HCT116 (cell line): ENCODE results near the gene STARD5. TPM values are rescaled to one million over a fixed set of nuclear protein-coding genes. Genes with fewer than 3 reads are reported as not detected.

ENCODE experiments used
- ATAC-seq: fragments of 200-7000 bp; cut with Tn5 transposase; 2 replicates; pipeline ENCODE4 v1.9.1; 2020; ENCODE audit warnings: mild to moderate bottlenecking, moderate library complexity
- BruUV-seq: library from RNA; stranded (reverse); fragments of 400-500 nt; replicated peaks from 2 replicates; lab custom pipeline; 2021; lab: Mats Ljungman, UMichigan
- CTCF ChIA-PET: fragments of 300-600 bp; sonication (Branson Sonifier 250); formaldehyde crosslinking; loops from one replicate; lab custom pipeline; 2021; ENCODE audit warnings: antibody characterized with exemption; lab: Charles Lee
- POLR2A ChIA-PET: fragments of 300-600, 350-600 bp; sonication (Branson Sonifier 250); formaldehyde crosslinking; loops from one replicate; lab custom pipeline; 2021; ENCODE audit warnings: antibody characterized with exemption; lab: Charles Lee
- RAD21 ChIA-PET, 2 experiments: fragments of 300-600 bp; sonication (Branson Sonifier 250); formaldehyde crosslinking; loops; one replicate each; lab custom pipeline; 2023; ENCODE audit warnings: low total read pairs in 2 of 2; ENCODE audit not compliant: uncharacterized antibody in 2 of 2, unreplicated experiment in 2 of 2, low non-redundant PET in 1 of 2; lab: Charles Lee
- DNase-seq: peaks from one replicate; pipeline ENCODE4 v3.0.0-alpha.2; 2010; ENCODE audit warnings: low read depth, low spot score
- H2AFZ ChIP-seq: fragments of 200-600 bp; shearing (Covaris generic), sonication (generic); 2 replicates; pipeline ENCODE4 v1.6.1; 2017; ENCODE audit warnings: low read depth, mixed run types, mixed read lengths, antibody characterized with exemption, low read length; ENCODE audit not compliant: poor library complexity, severe bottlenecking
- H3K27ac ChIP-seq: 2 replicates; pipeline ENCODE4 v1.5.1; 2012; ENCODE audit warnings: low read depth, low read length
- H3K27me3 ChIP-seq: fragments of 200-600 bp; sonication (generic); 2 replicates; pipeline ENCODE4 v1.6.1; 2016; ENCODE audit warnings: mixed run types, low read length, mixed read lengths; ENCODE audit not compliant: insufficient read depth
- H3K36me3 ChIP-seq, 2 experiments: fragments of 200-500 bp in 1 of 2; fragments of 200-600 bp in 1 of 2; sonication (Bioruptor generic) in 1 of 2; sonication (generic) in 1 of 2; 2 replicates each; pipeline versions ENCODE4 v1.5.1 to v1.6.1; 2014 to 2016; ENCODE audit warnings: low read length in 2 of 2, inconsistent platforms in 1 of 2, mixed read lengths in 1 of 2, mixed run types in 1 of 2; ENCODE audit not compliant: insufficient read depth in 2 of 2, control insufficient read depth in 1 of 2
- H3K4me1 ChIP-seq, 2 experiments: fragments of 200-600 bp in 1 of 2; sonication (generic) in 1 of 2; 2 replicates each; pipeline versions ENCODE4 v1.5.1 to v1.6.1; 2012 to 2017; ENCODE audit warnings: low read length in 2 of 2, inconsistent platforms in 1 of 2, mild to moderate bottlenecking in 1 of 2, mixed read lengths in 1 of 2, mixed run types in 1 of 2, moderate library complexity in 1 of 2; ENCODE audit not compliant: insufficient read depth in 2 of 2, control insufficient read depth in 1 of 2
- H3K4me2 ChIP-seq: fragments of 200-600 bp; sonication (generic); 2 replicates; pipeline ENCODE4 v1.6.1; 2017; ENCODE audit warnings: mixed run types, low read length, mixed read lengths
- H3K4me3 ChIP-seq, 2 experiments: fragments of 200-600 bp in 1 of 2; sonication (generic) in 1 of 2; replicated peaks in 1 of 2; 2 replicates each; pipeline ENCODE4 v1.5.1; 2011 to 2016; ENCODE audit warnings: low read length in 2 of 2, control low read depth in 1 of 2, low read depth in 1 of 2, mild to moderate bottlenecking in 1 of 2, mixed read lengths in 1 of 2, mixed run types in 1 of 2
- H3K79me2 ChIP-seq: fragments of 200-600 bp; sonication (generic); 2 replicates; pipeline ENCODE4 v1.6.1; 2017; ENCODE audit warnings: mild to moderate bottlenecking, mixed run types, low read length, moderate library complexity, mixed read lengths; ENCODE audit not compliant: insufficient read depth
- H3K9ac ChIP-seq: fragments of 200-600 bp; sonication (generic); 2 replicates; pipeline ENCODE4 v1.6.1; 2016; ENCODE audit warnings: low read length, mixed read lengths
- H3K9me2 ChIP-seq: fragments of 200-600 bp; sonication (generic), shearing (Covaris generic); 2 replicates; pipeline ENCODE4 v1.6.1; 2017; ENCODE audit warnings: mixed run types, mild to moderate bottlenecking, moderate library complexity; ENCODE audit not compliant: insufficient read depth
- H3K9me3 ChIP-seq, 2 experiments: fragments of 200-500 bp in 1 of 2; fragments of 200-600 bp in 1 of 2; sonication (Bioruptor generic) in 1 of 2; sonication (generic) in 1 of 2; 2 replicates each; pipeline ENCODE4 v1.6.1; 2014 to 2017; ENCODE audit warnings: low read length in 2 of 2, mixed read lengths in 2 of 2, inconsistent platforms in 1 of 2, low read depth in 1 of 2, mild to moderate bottlenecking in 1 of 2, mixed run types in 1 of 2, moderate library complexity in 1 of 2; ENCODE audit not compliant: control insufficient read depth in 1 of 2, insufficient read depth in 1 of 2
- H4K20me1 ChIP-seq: fragments of 200-600 bp; sonication (generic), shearing (Covaris generic); 2 replicates; pipeline ENCODE4 v1.6.1; 2017; ENCODE audit warnings: mixed run types, mild to moderate bottlenecking, moderate library complexity; ENCODE audit not compliant: insufficient read depth
- CBX3 ChIP-seq: IDR thresholded peaks from 2 replicates; pipeline ENCODE4 v1.6.1; 2012; ENCODE audit warnings: low read depth
- CEBPB ChIP-seq: IDR thresholded peaks from 2 replicates; pipeline ENCODE4 v1.6.1; 2012; ENCODE audit warnings: low read depth
- CTCF ChIP-seq, 3 experiments: fragments of 200-600 bp in 1 of 3; sonication (generic) in 1 of 3; IDR thresholded peaks in 2 of 3; conservative IDR thresholded peaks in 1 of 3; 2 replicates each; pipeline ENCODE4 v1.5.1; 2012 to 2017; ENCODE audit warnings: low read depth in 2 of 3, low read length in 2 of 3, antibody characterized with exemption in 1 of 3, borderline replicate concordance in 1 of 3, control low read depth in 1 of 3, mild to moderate bottlenecking in 1 of 3, mixed read lengths in 1 of 3, mixed run types in 1 of 3, moderate library complexity in 1 of 3; ENCODE audit not compliant: insufficient read depth in 1 of 3
- EGR1 ChIP-seq: IDR thresholded peaks from 2 replicates; pipeline ENCODE4 v1.6.1; 2012; ENCODE audit warnings: low read depth
- ELF1 ChIP-seq: IDR thresholded peaks from 2 replicates; pipeline ENCODE4 v1.6.1; 2012; ENCODE audit warnings: low read depth, borderline replicate concordance
- EZH2 ChIP-seq: fragments of 200-600 bp; sonication (generic); IDR thresholded peaks from 2 replicates; pipeline ENCODE4 v1.6.1; 2017; ENCODE audit warnings: antibody characterized with exemption, mixed run types
- EZH2phosphoT487 ChIP-seq: fragments of 200-600 bp; IDR thresholded peaks from 2 replicates; pipeline ENCODE4 v1.6.1; 2018; ENCODE audit warnings: antibody characterized with exemption, borderline replicate concordance
- MAX ChIP-seq: IDR thresholded peaks from 2 replicates; pipeline ENCODE4 v1.6.1; 2012
- POLR2AphosphoS5 ChIP-seq: IDR thresholded peaks from 2 replicates; pipeline ENCODE4 v1.6.1; 2011; ENCODE audit warnings: mild to moderate bottlenecking, low read depth, low read length, moderate library complexity
- RAD21 ChIP-seq: IDR thresholded peaks from 2 replicates; pipeline ENCODE4 v1.6.1; 2012; ENCODE audit warnings: low read depth, mild to moderate bottlenecking
- SP1 ChIP-seq: IDR thresholded peaks from 2 replicates; pipeline ENCODE4 v1.6.1; 2012; ENCODE audit warnings: low read depth
- SRF ChIP-seq: IDR thresholded peaks from 2 replicates; pipeline ENCODE4 v1.6.1; 2012; ENCODE audit warnings: low read depth
- ZBTB33 ChIP-seq: IDR thresholded peaks from 2 replicates; pipeline ENCODE4 v1.6.1; 2011; ENCODE audit warnings: mild to moderate bottlenecking, low read length, moderate library complexity; ENCODE audit not compliant: insufficient replicate concordance; ENCODE audit errors: extremely low read depth
- intact Hi-C: fragments of 100-400 bp; cut with micrococcal nuclease; formaldehyde crosslinking; loops from 2 replicates; pipeline ENCODE4 v1.10.0; 2022
- total RNA-seq: library from RNA; stranded (reverse); gene quantifications from one replicate; pipeline ENCODE4 v1.2.1, GENCODE V29; 2021; ENCODE audit not compliant: unreplicated experiment

The STARD5 gene
- total RNA-seq, 1 experiment from 2014 or later = 4.0 TPM

GRCh38 chr15:81294516-81294880 lies 29.4 kb downstream of the STARD5 start:
- TF ChIP-seq MAX (no peak), RAD21 (no peak), SP1 (no peak), CTCF (IDR thresholded peaks at IDR 0.05 in 2 of 3, conservative IDR thresholded peaks at IDR 0.05 in 1 of 3; ENCODE audit: borderline replicate concordance in 1 of 3, insufficient read depth in 1 of 3, low read depth in 2 of 3, low read length in 2 of 3) (no peak), ELF1 (no peak), SRF (no peak), EGR1 (no peak), POLR2AphosphoS5 (no peak), EZH2 (no peak), EZH2phosphoT487 (no peak), CEBPB (no peak), ZBTB33 (no peak), CBX3 (no peak)
- Histone ChIP-seq H3K9ac (no peak overlapping the region), H3K27ac (no peak overlapping the region), H3K9me2 (no peaks in the 10 kb centered on the region), H3K27me3 (no peaks in the 10 kb centered on the region), H3K9me3 (no peaks in the 10 kb centered on the region), H2AFZ (no peak overlapping the region), H3K4me3 (no peak overlapping the region), H3K4me2 (no peak overlapping the region), H4K20me1 (no peaks in the 10 kb centered on the region), H3K79me2 (no peaks in the 10 kb centered on the region), H3K4me1 (peaks cover 11 to 22% of the 10 kb centered on the region in 2 experiments), H3K36me3 (no peaks in the 10 kb centered on the region)
- intact Hi-C loops = no loop called here
- RAD21 ChIA-PET = no interaction called here
- no TSS peak for BruUV-seq
- POLR2A ChIA-PET = no interaction called here
- no peak; the same call in 1 of the 2 replicates for ATAC-seq
- CTCF ChIA-PET = interaction anchor here (0.8 kb wide), 1 partner anchor 28 kb away, joined by 3 read pairs; no protein-coding TSS in a partner anchor
- DNase-seq = no peak
